Ishikawa (cell line): ENCODE data around the gene FOXP1.

ENCODE experiments used
- CEBPB ChIP-seq: IDR thresholded peaks from 2 replicates; pipeline ENCODE4 v1.6.1; 2012
- CREB1 ChIP-seq: IDR thresholded peaks from 2 replicates; pipeline ENCODE4 v1.6.1; 2012; ENCODE audit warnings: low read depth
- EGR1 ChIP-seq: IDR thresholded peaks from 2 replicates; pipeline ENCODE4 v1.6.1; 2012
- EP300 ChIP-seq: IDR thresholded peaks from 2 replicates; pipeline ENCODE4 v1.6.1; 2012; ENCODE audit warnings: borderline replicate concordance
- FOXM1 ChIP-seq: IDR thresholded peaks from 2 replicates; pipeline ENCODE4 v1.6.1; 2012; ENCODE audit warnings: low read depth, borderline replicate concordance
- NFIC ChIP-seq: IDR thresholded peaks from 2 replicates; pipeline ENCODE4 v1.6.1; 2012
- RAD21 ChIP-seq: IDR thresholded peaks from 2 replicates; pipeline ENCODE4 v1.6.1; 2012; ENCODE audit warnings: low read depth
- TAF1 ChIP-seq: IDR thresholded peaks from 2 replicates; pipeline ENCODE4 v1.6.1; 2012; ENCODE audit warnings: low read depth, mild to moderate bottlenecking
- TCF12 ChIP-seq: IDR thresholded peaks from 2 replicates; pipeline ENCODE4 v1.6.1; 2012; ENCODE audit warnings: low read depth
- TEAD4 ChIP-seq: IDR thresholded peaks from 2 replicates; pipeline ENCODE4 v1.6.1; 2012
- YY1 ChIP-seq: IDR thresholded peaks from 2 replicates; pipeline ENCODE4 v1.6.1; 2012; ENCODE audit warnings: low read depth
- ZBTB7A ChIP-seq: IDR thresholded peaks from 2 replicates; pipeline ENCODE4 v1.6.1; 2012; ENCODE audit warnings: low read depth
- TF ChIP-seq, protein P1 (sequence below): IDR thresholded peaks from 2 replicates; pipeline ENCODE4 v1.6.1; 2012
- TF ChIP-seq, protein P2 (sequence below): IDR thresholded peaks from 2 replicates; pipeline ENCODE4 v1.6.1; 2012
- TF ChIP-seq, protein P3 (sequence below): IDR thresholded peaks from 2 replicates; pipeline ENCODE4 v1.6.1; 2012; ENCODE audit warnings: low read depth, mild to moderate bottlenecking

FOXP1 gene

DNA sequence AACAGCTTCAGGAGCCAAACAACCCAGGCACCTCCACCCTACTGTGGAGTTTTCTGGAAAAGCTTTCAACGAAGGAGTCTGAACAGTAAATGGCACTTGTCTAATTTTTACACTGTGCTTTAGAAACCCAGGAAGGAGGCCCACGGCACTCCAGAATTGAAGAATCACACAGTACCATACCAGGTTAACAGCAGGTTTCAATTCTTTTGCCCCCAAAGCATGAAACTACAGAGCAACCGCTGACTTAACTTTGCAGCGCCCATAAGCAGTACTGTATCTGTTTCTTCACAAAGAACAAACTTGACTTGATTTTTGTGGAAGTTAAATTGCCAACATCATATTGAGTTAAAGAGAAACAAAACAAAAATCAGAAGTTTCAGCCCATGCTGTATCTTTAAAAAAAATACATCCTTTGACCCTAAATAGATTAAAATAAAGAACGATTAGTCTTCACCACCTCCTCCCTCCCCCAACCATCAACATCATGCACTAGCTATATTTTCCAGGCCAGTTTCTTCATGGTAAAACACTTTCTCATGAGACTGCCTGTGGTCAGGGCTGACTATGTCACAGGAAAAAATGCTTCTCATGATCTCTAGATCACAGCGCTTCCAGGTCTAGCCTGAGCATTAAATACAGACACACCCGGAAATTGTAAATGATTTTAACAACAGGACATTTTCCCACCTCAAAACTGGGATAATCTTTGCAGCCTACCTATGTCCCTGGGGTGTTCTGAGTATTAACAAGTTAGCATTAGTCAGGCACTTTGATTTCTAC lies 456.3 kb downstream of the FOXP1 start:
- no peak for TF ChIP-seq EP300

DNA sequence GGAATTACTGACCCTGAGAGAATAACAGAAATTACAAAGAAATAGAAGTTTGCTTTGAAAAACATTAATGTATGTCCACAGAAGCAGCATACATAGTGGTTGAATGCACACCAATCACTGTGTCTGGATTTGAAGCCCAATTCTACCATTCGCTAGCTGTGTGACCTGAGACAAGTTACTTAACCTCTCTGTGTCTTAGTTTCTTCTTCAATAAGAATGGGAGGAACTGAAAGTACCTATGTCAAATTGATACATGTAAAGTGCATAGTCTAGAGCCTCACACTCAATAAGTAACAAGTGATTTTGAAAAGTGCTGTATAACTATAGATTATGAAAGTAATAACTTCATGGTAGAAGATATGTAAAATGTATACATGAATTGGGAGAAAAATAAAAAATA lies 457.8 kb downstream of the FOXP1 start:
- TF ChIP-seq ZBTB7A (no peak), NFIC (no peak)
- TF ChIP-seq, protein P1, sequence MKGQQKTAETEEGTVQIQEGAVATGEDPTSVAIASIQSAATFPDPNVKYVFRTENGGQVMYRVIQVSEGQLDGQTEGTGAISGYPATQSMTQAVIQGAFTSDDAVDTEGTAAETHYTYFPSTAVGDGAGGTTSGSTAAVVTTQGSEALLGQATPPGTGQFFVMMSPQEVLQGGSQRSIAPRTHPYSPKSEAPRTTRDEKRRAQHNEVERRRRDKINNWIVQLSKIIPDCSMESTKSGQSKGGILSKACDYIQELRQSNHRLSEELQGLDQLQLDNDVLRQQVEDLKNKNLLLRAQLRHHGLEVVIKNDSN, result no peak

DNA sequence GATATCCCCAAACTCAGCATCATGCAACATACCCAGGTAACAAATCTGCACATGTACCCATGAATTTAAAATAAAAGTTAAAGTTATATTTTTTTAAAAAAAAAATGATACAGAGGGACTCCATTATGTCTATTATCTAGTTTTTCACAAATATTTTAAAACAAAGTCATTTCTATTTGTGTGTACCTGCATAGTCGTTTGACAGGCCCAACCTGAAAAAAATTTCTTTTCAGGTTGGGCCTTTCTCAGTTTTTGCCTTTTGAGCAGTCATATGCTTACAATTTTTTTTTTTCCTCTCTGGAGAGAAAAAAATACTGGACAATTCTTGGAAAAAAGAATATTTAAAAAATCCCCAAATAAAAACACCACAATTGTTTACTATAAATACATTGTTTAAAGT lies 459.5 kb downstream of the FOXP1 start:
- TF ChIP-seq RAD21 (no peak), FOXM1 (no peak), TEAD4 (no peak), EP300 (no peak)
- TF ChIP-seq, protein P2, sequence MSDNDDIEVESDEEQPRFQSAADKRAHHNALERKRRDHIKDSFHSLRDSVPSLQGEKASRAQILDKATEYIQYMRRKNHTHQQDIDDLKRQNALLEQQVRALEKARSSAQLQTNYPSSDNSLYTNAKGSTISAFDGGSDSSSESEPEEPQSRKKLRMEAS, result no peak
- TF ChIP-seq, protein P1, result no peak

DNA sequence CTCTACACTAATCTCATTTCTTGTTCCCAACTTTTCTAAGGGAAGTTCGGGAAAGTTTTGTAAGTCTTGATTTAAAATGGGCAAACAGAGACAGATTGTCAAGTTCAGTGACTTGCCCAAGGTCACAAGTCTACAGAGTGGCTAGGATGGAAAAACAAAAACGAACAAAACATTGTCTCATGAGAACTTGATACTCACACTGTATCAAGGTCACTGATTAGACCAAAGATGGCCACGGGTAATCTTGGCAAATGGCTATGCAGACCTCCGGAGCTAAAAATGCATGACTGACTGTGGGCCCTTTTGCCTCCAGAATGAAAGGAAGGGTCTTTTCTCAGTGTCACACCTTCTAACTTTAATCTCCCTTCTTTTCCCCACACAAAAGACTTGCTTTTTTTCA lies 460.9 kb downstream of the FOXP1 start:
- TF ChIP-seq EGR1 (no peak), YY1 (no peak), CREB1 (no peak), CEBPB (no peak), NFIC (no peak), FOXM1 (no peak), RAD21 (no peak), TAF1 (no peak), ZBTB7A (no peak), TCF12 (no peak), TEAD4 (no peak), EP300 (no peak)
- TF ChIP-seq, protein P2, result no peak
- TF ChIP-seq, protein P3, sequence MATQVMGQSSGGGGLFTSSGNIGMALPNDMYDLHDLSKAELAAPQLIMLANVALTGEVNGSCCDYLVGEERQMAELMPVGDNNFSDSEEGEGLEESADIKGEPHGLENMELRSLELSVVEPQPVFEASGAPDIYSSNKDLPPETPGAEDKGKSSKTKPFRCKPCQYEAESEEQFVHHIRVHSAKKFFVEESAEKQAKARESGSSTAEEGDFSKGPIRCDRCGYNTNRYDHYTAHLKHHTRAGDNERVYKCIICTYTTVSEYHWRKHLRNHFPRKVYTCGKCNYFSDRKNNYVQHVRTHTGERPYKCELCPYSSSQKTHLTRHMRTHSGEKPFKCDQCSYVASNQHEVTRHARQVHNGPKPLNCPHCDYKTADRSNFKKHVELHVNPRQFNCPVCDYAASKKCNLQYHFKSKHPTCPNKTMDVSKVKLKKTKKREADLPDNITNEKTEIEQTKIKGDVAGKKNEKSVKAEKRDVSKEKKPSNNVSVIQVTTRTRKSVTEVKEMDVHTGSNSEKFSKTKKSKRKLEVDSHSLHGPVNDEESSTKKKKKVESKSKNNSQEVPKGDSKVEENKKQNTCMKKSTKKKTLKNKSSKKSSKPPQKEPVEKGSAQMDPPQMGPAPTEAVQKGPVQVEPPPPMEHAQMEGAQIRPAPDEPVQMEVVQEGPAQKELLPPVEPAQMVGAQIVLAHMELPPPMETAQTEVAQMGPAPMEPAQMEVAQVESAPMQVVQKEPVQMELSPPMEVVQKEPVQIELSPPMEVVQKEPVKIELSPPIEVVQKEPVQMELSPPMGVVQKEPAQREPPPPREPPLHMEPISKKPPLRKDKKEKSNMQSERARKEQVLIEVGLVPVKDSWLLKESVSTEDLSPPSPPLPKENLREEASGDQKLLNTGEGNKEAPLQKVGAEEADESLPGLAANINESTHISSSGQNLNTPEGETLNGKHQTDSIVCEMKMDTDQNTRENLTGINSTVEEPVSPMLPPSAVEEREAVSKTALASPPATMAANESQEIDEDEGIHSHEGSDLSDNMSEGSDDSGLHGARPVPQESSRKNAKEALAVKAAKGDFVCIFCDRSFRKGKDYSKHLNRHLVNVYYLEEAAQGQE, result no peak
- TF ChIP-seq, protein P1, result no peak

DNA sequence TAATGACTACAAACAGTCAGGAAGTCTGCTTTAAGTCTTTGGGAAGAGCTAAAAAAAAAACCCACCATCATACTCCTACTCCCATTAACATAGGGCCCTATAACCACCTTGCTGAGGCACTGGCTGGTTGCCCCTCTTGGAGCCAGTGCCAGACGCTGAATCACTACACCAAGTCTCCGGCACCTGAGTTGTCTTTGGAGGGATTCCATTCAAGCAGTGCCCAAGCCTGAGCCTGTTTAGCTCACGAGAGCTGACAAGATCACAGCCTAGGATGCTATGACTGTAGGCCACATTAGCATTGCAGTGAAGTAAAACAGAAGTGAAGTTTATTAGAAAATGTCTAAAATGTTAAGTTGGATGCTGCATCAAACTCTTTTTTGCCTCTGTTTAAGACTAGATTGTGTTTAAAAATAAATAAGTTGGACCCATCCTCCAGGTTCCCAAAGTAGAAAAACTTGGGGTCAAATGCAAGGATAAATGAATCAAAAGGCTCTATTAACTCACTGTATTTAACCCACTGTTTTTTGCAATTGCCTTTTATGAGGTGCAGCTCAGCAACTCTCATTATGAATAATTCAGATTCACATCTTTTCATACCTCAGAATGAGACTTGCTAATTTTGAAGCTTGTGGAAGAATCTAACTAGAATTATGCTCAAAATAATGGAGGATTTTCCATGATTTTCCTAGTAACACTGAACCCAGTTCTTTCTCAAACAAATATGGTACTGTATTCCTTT lies 461.9 kb downstream of the FOXP1 start:
- TF ChIP-seq, protein P3, result no peak
- TF ChIP-seq NFIC, result no peak

DNA sequence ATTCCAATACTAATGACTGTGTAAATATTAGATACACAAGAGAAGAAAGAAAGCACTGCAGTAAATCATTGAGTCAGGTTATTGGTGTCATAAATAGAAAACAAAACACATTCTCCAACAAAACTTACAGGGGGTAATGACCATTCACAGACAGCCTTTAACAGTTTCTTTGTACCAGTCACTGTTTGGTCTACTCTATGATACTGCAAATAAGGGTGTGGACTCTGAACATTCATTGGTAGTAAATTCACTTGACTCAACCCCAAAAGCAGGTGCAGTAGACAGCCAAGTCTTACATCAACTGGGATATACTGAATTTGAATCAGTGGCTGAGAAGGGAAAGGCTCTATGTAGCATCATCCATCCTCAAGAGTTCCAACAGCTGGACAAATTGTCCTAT lies 463.5 kb downstream of the FOXP1 start:
- TF ChIP-seq NFIC (no peak), EGR1 (no peak), CREB1 (no peak), TAF1 (no peak), EP300 (no peak), RAD21 (no peak), CEBPB (no peak)
- TF ChIP-seq, protein P3, result no peak
- TF ChIP-seq, protein P2, result no peak
- TF ChIP-seq, protein P1, result no peak
